ENCODE measurements around the gene FER1L5.

FER1L5 gene

GRCh38 chr2:96730212-96730611 lies 87.6 kb downstream of the FER1L5 start:
- Histone ChIP-seq H3K4me3 (ENCODE audit: low read length) (no peak overlapping the region), H2AFZ (ENCODE audit: low read length) (no peak overlapping the region), H3K27me3 (replicated peaks; ENCODE audit: insufficient read depth, low read length) (no peaks in the 10 kb centered on the region), H3K27ac (ENCODE audit: low read length) (no peak overlapping the region), H3K4me1 (ENCODE audit: low read length) (no peaks in the 10 kb centered on the region), H3K4me2 (ENCODE audit: low read depth, low read length) (no peak overlapping the region), H3F3A (ENCODE audit: insufficient read depth, low read length) (no peaks in the 10 kb centered on the region), H3K9ac (ENCODE audit: low read length) (no peak overlapping the region), H4K20me1 (ENCODE audit: insufficient read depth, low read length) (no peaks in the 10 kb centered on the region), H3K9me2 (replicated peaks; ENCODE audit: insufficient read depth, low read length) (no peaks in the 10 kb centered on the region), H3K9me3 (replicated peaks; ENCODE audit: insufficient read depth, low read length) (no peaks in the 10 kb centered on the region), H3K36me3 (replicated peaks; ENCODE audit: insufficient read depth, low read length) (no peaks in the 10 kb centered on the region; the same call in 1 of the 2 replicates), H3K79me2 (ENCODE audit: low read length) (no peaks in the 10 kb centered on the region)
- DNase-seq, result no peak
- TF ChIP-seq EZH2 (optimal IDR thresholded peaks at IDR 0.05; ENCODE audit: low read depth, low read length) (no peak), CTCF (IDR thresholded peaks at IDR 0.05; ENCODE audit: low read length) (no peak), EZH2phosphoT487 (IDR thresholded peaks at IDR 0.05; ENCODE audit: low read length) (no peak)

- Histone ChIP-seq H3K79me2 (ENCODE audit: low read length) (peaks cover 15% of the 10 kb centered on the region), H3F3A (ENCODE audit: insufficient read depth, low read length) (no peaks in the 10 kb centered on the region), H3K4me2 (ENCODE audit: low read depth, low read length) (no peak overlapping the region), H3K27ac (ENCODE audit: low read length) (no peak overlapping the region), H3K9me3 (replicated peaks; ENCODE audit: insufficient read depth, low read length) (no peaks in the 10 kb centered on the region), H3K4me3 (ENCODE audit: low read length) (no peak overlapping the region), H2AFZ (ENCODE audit: low read length) (no peak overlapping the region), H4K20me1 (ENCODE audit: insufficient read depth, low read length) (no peaks in the 10 kb centered on the region), H3K36me3 (replicated peaks; ENCODE audit: insufficient read depth, low read length) (no peaks in the 10 kb centered on the region), H3K9me2 (replicated peaks; ENCODE audit: insufficient read depth, low read length) (no peaks in the 10 kb centered on the region), H3K9ac (ENCODE audit: low read length) (no peak overlapping the region), H3K4me1 (ENCODE audit: low read length) (no peaks in the 10 kb centered on the region; the same call in 1 of the 2 replicates), H3K27me3 (replicated peaks; ENCODE audit: insufficient read depth, low read length) (no peaks in the 10 kb centered on the region)
- no peak for DNase-seq
- TF ChIP-seq CTCF (IDR thresholded peaks at IDR 0.05; ENCODE audit: low read length), result no peak
- TF ChIP-seq EZH2phosphoT487 (IDR thresholded peaks at IDR 0.05; ENCODE audit: low read length), result no peak
- no peak for TF ChIP-seq EZH2 (optimal IDR thresholded peaks at IDR 0.05; ENCODE audit: low read depth, low read length)
These were observed 91.4 kb downstream of the FER1L5 start for GRCh38 chr2:96733931-96734330.

GRCh38 chr2:96734880-96735583 lies 92.5 kb downstream of the FER1L5 start:
- no peak overlapping the region for H3K9ac ChIP-seq (ENCODE audit: low read length)
- no peak for DNase-seq
- no peak overlapping the region for H3K4me2 ChIP-seq (ENCODE audit: low read depth, low read length)
- H3K79me2 ChIP-seq (ENCODE audit: low read length), result peaks cover 22% of the 10 kb centered on the region
- no peaks in the 10 kb centered on the region for H3K9me3 ChIP-seq (replicated peaks; ENCODE audit: insufficient read depth, low read length)
- no peaks in the 10 kb centered on the region; the same call in 1 of the 2 replicates for H3K4me1 ChIP-seq (ENCODE audit: low read length)
- H2AFZ ChIP-seq (ENCODE audit: low read length), result no peak overlapping the region
- H3K4me3 ChIP-seq (ENCODE audit: low read length), result no peak overlapping the region
- TF ChIP-seq EZH2 (optimal IDR thresholded peaks at IDR 0.05; ENCODE audit: low read depth, low read length), result no peak
- no peak for TF ChIP-seq EZH2phosphoT487 (IDR thresholded peaks at IDR 0.05; ENCODE audit: low read length)
- TF ChIP-seq CTCF (IDR thresholded peaks at IDR 0.05; ENCODE audit: low read length), result no peak
- H3F3A ChIP-seq (ENCODE audit: insufficient read depth, low read length), result no peaks in the 10 kb centered on the region
- H3K9me2 ChIP-seq (replicated peaks; ENCODE audit: insufficient read depth, low read length), result no peaks in the 10 kb centered on the region
- H4K20me1 ChIP-seq (ENCODE audit: insufficient read depth, low read length), result no peaks in the 10 kb centered on the region
- no peaks in the 10 kb centered on the region for H3K27me3 ChIP-seq (replicated peaks; ENCODE audit: insufficient read depth, low read length)
- no peak overlapping the region for H3K27ac ChIP-seq (ENCODE audit: low read length)
- no peaks in the 10 kb centered on the region for H3K36me3 ChIP-seq (replicated peaks; ENCODE audit: insufficient read depth, low read length)
